Neural progenitor cell (in vitro differentiated cells): ENCODE data around the gene COX19. TPM values are rescaled to one million over a fixed set of nuclear protein-coding genes. Genes with fewer than 3 reads are reported as not detected.

Experiments
- DNase-seq: peaks from one replicate; pipeline ENCODE4 v3.0.0-alpha.2; 2016; ENCODE audit warnings: low spot score
- H2AFZ ChIP-seq: fragments of 200-600 bp; sonication (generic); replicated peaks from 2 replicates; pipeline ENCODE4 v1.6.1; 2016; ENCODE audit warnings: antibody characterized with exemption
- H3F3A ChIP-seq: fragments of 200-600 bp; sonication (generic); 2 replicates; pipeline ENCODE4 v1.6.1; 2016; ENCODE audit warnings: antibody characterized with exemption, low read depth
- H3K27ac ChIP-seq: fragments of 200-600 bp; sonication (generic); 2 replicates; pipeline ENCODE4 v1.5.1; 2016; ENCODE audit warnings: mild to moderate bottlenecking
- H3K27me3 ChIP-seq: fragments of 200-600 bp; sonication (generic); 2 replicates; pipeline ENCODE4 v1.6.1; 2016; ENCODE audit warnings: mild to moderate bottlenecking, moderate library complexity
- H3K36me3 ChIP-seq: fragments of 200-600 bp; sonication (generic); 2 replicates; pipeline ENCODE4 v1.5.1; 2016
- H3K4me1 ChIP-seq: fragments of 200-600 bp; sonication (generic); 2 replicates; pipeline ENCODE4 v1.6.1; 2016; ENCODE audit warnings: mixed run types
- H3K4me2 ChIP-seq: fragments of 200-600 bp; sonication (generic); 2 replicates; pipeline ENCODE4 v1.6.1; 2016
- H3K4me3 ChIP-seq: fragments of 200-600 bp; sonication (generic); 2 replicates; pipeline ENCODE4 v1.5.1; 2016
- H3K79me2 ChIP-seq: fragments of 200-600 bp; sonication (generic); 2 replicates; pipeline ENCODE4 v1.6.1; 2016; ENCODE audit warnings: low read depth
- H3K9ac ChIP-seq: fragments of 200-600 bp; sonication (generic); 2 replicates; pipeline ENCODE4 v1.6.1; 2016
- H3K9me3 ChIP-seq: fragments of 200-600 bp; sonication (generic); 2 replicates; pipeline ENCODE4 v1.5.1; 2016; ENCODE audit warnings: low read depth
- H4K20me1 ChIP-seq: fragments of 200-600 bp; sonication (generic); 2 replicates; pipeline ENCODE4 v1.6.1; 2016; ENCODE audit warnings: low read depth
- H3K27ac Mint-ChIP-seq: 3 replicates; pipeline ENCODE4 v1.8.0; 2021; ENCODE audit warnings: mixed read lengths
- H3K27me3 Mint-ChIP-seq: 2 replicates; pipeline ENCODE4 v1.8.0; 2022; ENCODE audit warnings: low read depth, mild to moderate bottlenecking, inconsistent platforms, moderate library complexity, mixed read lengths; ENCODE audit not compliant: insufficient read depth
- H3K36me3 Mint-ChIP-seq: 3 replicates; pipeline ENCODE4 v1.8.0; 2021; ENCODE audit warnings: mixed read lengths
- H3K4me1 Mint-ChIP-seq: 3 replicates; pipeline ENCODE4 v1.8.0; 2021; ENCODE audit warnings: mixed read lengths
- H3K4me3 Mint-ChIP-seq: 3 replicates; pipeline ENCODE4 v1.8.0; 2021; ENCODE audit warnings: mild to moderate bottlenecking, moderate library complexity, mixed read lengths
- H3K9me3 Mint-ChIP-seq: 3 replicates; pipeline ENCODE4 v1.8.0; 2020; ENCODE audit warnings: mixed read lengths
- CTCF ChIP-seq: fragments of 200-600 bp; sonication (generic); IDR thresholded peaks from 2 replicates; pipeline ENCODE4 v1.5.1; 2017; ENCODE audit warnings: antibody characterized with exemption, mild to moderate bottlenecking
- EZH2 ChIP-seq: fragments of 200-600 bp; sonication (generic); IDR thresholded peaks from 2 replicates; pipeline ENCODE4 v1.6.1; 2017; ENCODE audit warnings: antibody characterized with exemption, mild to moderate bottlenecking, moderate library complexity
- EZH2phosphoT487 ChIP-seq: fragments of 200-600 bp; sonication (generic); IDR thresholded peaks from 2 replicates; pipeline ENCODE4 v1.6.1; 2017; ENCODE audit warnings: antibody characterized with exemption
- total RNA-seq: library from RNA; depleted of rRNA; stranded (reverse); fragments of >200 nt; gene quantifications from 2 replicates; pipeline ENCODE4 v1.2.3, GENCODE V29; 2015; ENCODE audit warnings: low replicate concordance

The COX19 gene
- total RNA-seq, 1 donor from 2014 or later, result 15.1 TPM

- Histone ChIP-seq H3K4me3 (no peak overlapping the region), H3K27me3 (no peaks in the 10 kb centered on the region), H3K36me3 (no peaks in the 10 kb centered on the region), H3K9ac (no peak overlapping the region), H2AFZ (no peak overlapping the region), H3K27ac (no peak overlapping the region), H3F3A (no peaks in the 10 kb centered on the region), H4K20me1 (peaks cover 45% of the 10 kb centered on the region), H3K9me3 (no peaks in the 10 kb centered on the region), H3K4me2 (no peak overlapping the region), H3K79me2 (no peaks in the 10 kb centered on the region), H3K4me1 (no peaks in the 10 kb centered on the region)
- no peak for DNase-seq
- no peak for TF ChIP-seq EZH2
- no peak for TF ChIP-seq EZH2phosphoT487
- no peak for TF ChIP-seq CTCF
- H3K27ac Mint-ChIP-seq, result no peak overlapping the region
- H3K4me3 Mint-ChIP-seq, result no peak overlapping the region
- H3K36me3 Mint-ChIP-seq, result peaks cover 8% of the 10 kb centered on the region
- peaks cover 3% of the 10 kb centered on the region for H3K27me3 Mint-ChIP-seq
- H3K9me3 Mint-ChIP-seq, result no peaks in the 10 kb centered on the region
- H3K4me1 Mint-ChIP-seq, result peaks cover 8% of the 10 kb centered on the region
Observed at GRCh38 chr7:1010226-1010625, 34.9 kb upstream of the COX19 start.

GRCh38 chr7:1009747-1010146 lies 34.4 kb upstream of the COX19 start:
- H3K4me2 ChIP-seq, result no peak overlapping the region
- H3K4me3 Mint-ChIP-seq, result no peak overlapping the region
- no peak overlapping the region for H3K9ac ChIP-seq
- no peaks in the 10 kb centered on the region for H3F3A ChIP-seq
- H3K36me3 Mint-ChIP-seq, result peaks cover 8% of the 10 kb centered on the region
- no peaks in the 10 kb centered on the region for H3K9me3 ChIP-seq
- peaks cover 3% of the 10 kb centered on the region for H3K27me3 Mint-ChIP-seq
- no peaks in the 10 kb centered on the region for H3K4me1 ChIP-seq
- no peaks in the 10 kb centered on the region for H3K36me3 ChIP-seq
- H3K27me3 ChIP-seq, result no peaks in the 10 kb centered on the region
- H3K27ac Mint-ChIP-seq, result no peak overlapping the region
- no peak overlapping the region for H3K27ac ChIP-seq
- H3K9me3 Mint-ChIP-seq, result no peaks in the 10 kb centered on the region
- DNase-seq, result no peak
- peaks cover 40% of the 10 kb centered on the region for H4K20me1 ChIP-seq
- H3K79me2 ChIP-seq, result no peaks in the 10 kb centered on the region
- peaks cover 8% of the 10 kb centered on the region for H3K4me1 Mint-ChIP-seq
- no peak overlapping the region for H2AFZ ChIP-seq
- no peak overlapping the region for H3K4me3 ChIP-seq
- TF ChIP-seq CTCF, result no peak

GRCh38 chr7:1008733-1009363 lies 33.5 kb upstream of the COX19 start:
- peak overlapping the region; percentile 17 for H3K4me3 Mint-ChIP-seq
- Histone ChIP-seq H3K36me3 (no peaks in the 10 kb centered on the region), H3K27ac (no peak overlapping the region)

More at GRCh38 chr7:1008733-1009363, 33.5 kb upstream of the COX19 start:
- no peak for DNase-seq
- no peaks in the 10 kb centered on the region for H3K9me3 ChIP-seq
- no peaks in the 10 kb centered on the region for H3K4me1 ChIP-seq
- no peaks in the 10 kb centered on the region for H3K27me3 ChIP-seq
- peaks cover 32% of the 10 kb centered on the region for H4K20me1 ChIP-seq
- Mint-ChIP-seq H3K4me1 (peaks cover 5% of the 10 kb centered on the region), H3K9me3 (no peaks in the 10 kb centered on the region), H3K27me3 (peaks cover 2% of the 10 kb centered on the region), H3K27ac (peak overlapping the region; percentile 14), H3K36me3 (peaks cover 8% of the 10 kb centered on the region)
- no peak overlapping the region for H3K4me3 ChIP-seq
- no peak overlapping the region for H3K4me2 ChIP-seq
- H3K9ac ChIP-seq, result no peak overlapping the region
- no peaks in the 10 kb centered on the region for H3K79me2 ChIP-seq
- H3F3A ChIP-seq, result no peaks in the 10 kb centered on the region
- no peak for TF ChIP-seq EZH2
- no peak for TF ChIP-seq EZH2phosphoT487
- no peak for TF ChIP-seq CTCF
- H2AFZ ChIP-seq, result no peak overlapping the region
